K562 (cell line): ENCODE results near the gene EIF2S1. TPM values are rescaled to one million over a fixed set of nuclear protein-coding genes. Genes with fewer than 3 reads are reported as not detected.

Source experiments
- NONO ChIP-seq, 2 experiments: fragments of 200-400 bp in 1 of 2; fragments of 450-650 bp in 1 of 2; formaldehyde crosslinking in 1 of 2; IDR thresholded peaks; 2 replicates each; pipeline ENCODE4 v1.6.1; 2017; ENCODE audit warnings: low read depth in 2 of 2, mild to moderate bottlenecking in 2 of 2, moderate library complexity in 2 of 2, low read length in 1 of 2
- RAD21 ChIP-seq, 2 experiments: fragments of 250-450 bp in 1 of 2; fragments of 450-650 bp in 1 of 2; sonication (Bioruptor Pico) in 1 of 2; formaldehyde crosslinking in 1 of 2; IDR thresholded peaks in 1 of 2; conservative IDR thresholded peaks in 1 of 2; 2 replicates each; pipeline versions ENCODE4 v1.4.0 to v1.8.0; 2020 to 2022; ENCODE audit warnings: mild to moderate bottlenecking in 2 of 2, moderate library complexity in 1 of 2
- RNF2 ChIP-seq: sonication (generic); IDR thresholded peaks from 2 replicates; pipeline ENCODE4 v1.6.1; 2016
- SMAD2 ChIP-seq: fragments of 150-350 bp; IDR thresholded peaks from 2 replicates; pipeline ENCODE4 v1.6.1; 2014; ENCODE audit warnings: low read depth, mild to moderate bottlenecking, low read length
- polyA plus RNA-seq, 8 experiments: library from polyadenylated mRNA; depleted of rRNA in 4 of 8; stranded (reverse) in 5 of 8; unstranded in 3 of 8; fragments of >200 nt; fragmentation: Nextera tagmentation in 2 of 8; fragmentation: Illumina TruSeq in 1 of 8; extraction: Ambion mirVana in 2 of 8; extraction: Trizol in 1 of 8; gene quantifications; 2 replicates each; pipeline versions ENCODE4 v1.2.1 to v1.2.3, GENCODE V29; 2011 to 2014; ENCODE audit warnings: inconsistent platforms in 1 of 8, missing spikeins in 1 of 8
- total RNA-seq, 7 experiments: library from RNA; depleted of rRNA in 6 of 7; stranded (reverse); fragments of >200 nt in 6 of 7; fragmentation: Illumina TruSeq in 2 of 7; extraction: Trizol in 2 of 7; gene quantifications; 2 replicates each; pipeline versions ENCODE4 v1.2.1 to v1.2.3, GENCODE V29; 2011 to 2021; ENCODE audit warnings: low replicate concordance in 1 of 7
- TF ChIP-seq, protein P1 (sequence below): fragments of 200-800 bp; sonication (Bioruptor generic); IDR thresholded peaks from 2 replicates; pipeline ENCODE4 v1.6.1; 2016; ENCODE audit warnings: missing genetic modification characterization, missing compliant biosample characterization
- TF ChIP-seq, protein P2 (sequence below), 3 experiments: IDR thresholded peaks in 2 of 3; conservative IDR thresholded peaks in 1 of 3; 2 replicates each; pipeline ENCODE4 v1.5.1; 2011 to 2012; ENCODE audit warnings: low read length in 3 of 3, mild to moderate bottlenecking in 3 of 3, control low read depth in 2 of 3, improper control_type of control experiment in 1 of 3, inconsistent platforms in 1 of 3, low read depth in 1 of 3, mixed read lengths in 1 of 3, moderate library complexity in 1 of 3; ENCODE audit not compliant: insufficient read depth in 2 of 3
- TF ChIP-seq, protein P3 (sequence below): fragments of 450-650 bp; IDR thresholded peaks from 2 replicates; pipeline ENCODE4 v1.6.1; 2018; ENCODE audit warnings: mild to moderate bottlenecking, low read depth; ENCODE audit not compliant: partially characterized antibody

EIF2S1 gene
- total and polyA plus RNA-seq, 9 of the 15 experiments (the other 6 are each of a cell fraction or from before 2014, with no cell fraction given), result 216 to 1,018 (median 332) TPM

DNA sequence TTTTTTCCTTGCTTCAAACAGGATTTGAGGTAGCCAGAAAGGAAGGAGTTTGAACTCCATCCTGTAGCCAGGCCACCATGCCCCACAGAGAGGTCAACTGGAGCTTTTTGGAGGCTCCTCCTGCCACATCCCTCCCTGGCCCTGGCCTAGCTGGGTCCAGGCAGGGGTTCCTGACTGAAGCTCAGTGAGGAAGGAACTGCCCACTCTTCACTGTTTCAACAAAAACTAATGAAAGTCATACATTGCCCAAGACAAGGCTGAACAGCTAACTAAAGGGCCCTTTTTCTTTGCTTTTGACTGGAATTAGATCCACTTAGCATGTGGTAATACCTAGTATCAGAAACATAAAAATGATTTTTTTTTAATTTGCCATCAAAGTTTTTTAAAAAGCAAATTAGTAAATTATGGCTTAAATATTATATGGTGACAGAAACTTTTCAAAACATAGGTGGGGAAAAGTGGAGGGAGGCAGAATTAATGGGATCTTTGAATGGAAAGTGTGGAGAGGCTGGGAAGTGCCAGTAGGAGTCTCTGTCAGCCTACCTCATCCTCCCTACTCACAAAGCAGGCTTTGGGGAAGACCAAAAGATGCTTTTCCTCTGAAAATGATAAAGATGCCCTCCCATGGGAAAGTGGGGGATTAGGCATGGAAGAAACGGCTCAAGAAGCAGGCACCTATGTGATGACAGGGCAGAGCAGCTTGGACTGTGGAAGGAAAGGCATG is 29.8 kb downstream of the EIF2S1 start (continued):
- TF ChIP-seq, protein P1, sequence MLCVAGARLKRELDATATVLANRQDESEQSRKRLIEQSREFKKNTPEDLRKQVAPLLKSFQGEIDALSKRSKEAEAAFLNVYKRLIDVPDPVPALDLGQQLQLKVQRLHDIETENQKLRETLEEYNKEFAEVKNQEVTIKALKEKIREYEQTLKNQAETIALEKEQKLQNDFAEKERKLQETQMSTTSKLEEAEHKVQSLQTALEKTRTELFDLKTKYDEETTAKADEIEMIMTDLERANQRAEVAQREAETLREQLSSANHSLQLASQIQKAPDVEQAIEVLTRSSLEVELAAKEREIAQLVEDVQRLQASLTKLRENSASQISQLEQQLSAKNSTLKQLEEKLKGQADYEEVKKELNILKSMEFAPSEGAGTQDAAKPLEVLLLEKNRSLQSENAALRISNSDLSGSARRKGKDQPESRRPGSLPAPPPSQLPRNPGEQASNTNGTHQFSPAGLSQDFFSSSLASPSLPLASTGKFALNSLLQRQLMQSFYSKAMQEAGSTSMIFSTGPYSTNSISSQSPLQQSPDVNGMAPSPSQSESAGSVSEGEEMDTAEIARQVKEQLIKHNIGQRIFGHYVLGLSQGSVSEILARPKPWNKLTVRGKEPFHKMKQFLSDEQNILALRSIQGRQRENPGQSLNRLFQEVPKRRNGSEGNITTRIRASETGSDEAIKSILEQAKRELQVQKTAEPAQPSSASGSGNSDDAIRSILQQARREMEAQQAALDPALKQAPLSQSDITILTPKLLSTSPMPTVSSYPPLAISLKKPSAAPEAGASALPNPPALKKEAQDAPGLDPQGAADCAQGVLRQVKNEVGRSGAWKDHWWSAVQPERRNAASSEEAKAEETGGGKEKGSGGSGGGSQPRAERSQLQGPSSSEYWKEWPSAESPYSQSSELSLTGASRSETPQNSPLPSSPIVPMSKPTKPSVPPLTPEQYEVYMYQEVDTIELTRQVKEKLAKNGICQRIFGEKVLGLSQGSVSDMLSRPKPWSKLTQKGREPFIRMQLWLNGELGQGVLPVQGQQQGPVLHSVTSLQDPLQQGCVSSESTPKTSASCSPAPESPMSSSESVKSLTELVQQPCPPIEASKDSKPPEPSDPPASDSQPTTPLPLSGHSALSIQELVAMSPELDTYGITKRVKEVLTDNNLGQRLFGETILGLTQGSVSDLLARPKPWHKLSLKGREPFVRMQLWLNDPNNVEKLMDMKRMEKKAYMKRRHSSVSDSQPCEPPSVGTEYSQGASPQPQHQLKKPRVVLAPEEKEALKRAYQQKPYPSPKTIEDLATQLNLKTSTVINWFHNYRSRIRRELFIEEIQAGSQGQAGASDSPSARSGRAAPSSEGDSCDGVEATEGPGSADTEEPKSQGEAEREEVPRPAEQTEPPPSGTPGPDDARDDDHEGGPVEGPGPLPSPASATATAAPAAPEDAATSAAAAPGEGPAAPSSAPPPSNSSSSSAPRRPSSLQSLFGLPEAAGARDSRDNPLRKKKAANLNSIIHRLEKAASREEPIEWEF (CRISPR knock-in tag), result no peak
- TF ChIP-seq SMAD2, result no peak
- no peak for TF ChIP-seq NONO (IDR thresholded peaks at IDR 0.05; ENCODE audit: low read depth in 2 of 2, low read length in 1 of 2)
- TF ChIP-seq RAD21 (CRISPR knock-in tag; conservative IDR thresholded peaks at IDR 0.05 in 1 of 2, IDR thresholded peaks at IDR 0.05 in 1 of 2), result peak; percentile 5 to 46; a peak in 2 of 4 replicates
- TF ChIP-seq, protein P2, sequence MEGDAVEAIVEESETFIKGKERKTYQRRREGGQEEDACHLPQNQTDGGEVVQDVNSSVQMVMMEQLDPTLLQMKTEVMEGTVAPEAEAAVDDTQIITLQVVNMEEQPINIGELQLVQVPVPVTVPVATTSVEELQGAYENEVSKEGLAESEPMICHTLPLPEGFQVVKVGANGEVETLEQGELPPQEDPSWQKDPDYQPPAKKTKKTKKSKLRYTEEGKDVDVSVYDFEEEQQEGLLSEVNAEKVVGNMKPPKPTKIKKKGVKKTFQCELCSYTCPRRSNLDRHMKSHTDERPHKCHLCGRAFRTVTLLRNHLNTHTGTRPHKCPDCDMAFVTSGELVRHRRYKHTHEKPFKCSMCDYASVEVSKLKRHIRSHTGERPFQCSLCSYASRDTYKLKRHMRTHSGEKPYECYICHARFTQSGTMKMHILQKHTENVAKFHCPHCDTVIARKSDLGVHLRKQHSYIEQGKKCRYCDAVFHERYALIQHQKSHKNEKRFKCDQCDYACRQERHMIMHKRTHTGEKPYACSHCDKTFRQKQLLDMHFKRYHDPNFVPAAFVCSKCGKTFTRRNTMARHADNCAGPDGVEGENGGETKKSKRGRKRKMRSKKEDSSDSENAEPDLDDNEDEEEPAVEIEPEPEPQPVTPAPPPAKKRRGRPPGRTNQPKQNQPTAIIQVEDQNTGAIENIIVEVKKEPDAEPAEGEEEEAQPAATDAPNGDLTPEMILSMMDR (IDR thresholded peaks at IDR 0.05 in 2 of 3, conservative IDR thresholded peaks at IDR 0.05 in 1 of 3; ENCODE audit: insufficient read depth in 2 of 3, low read depth in 1 of 3, low read length in 3 of 3), result peak in 2 of 3 experiments; percentile 14 to 41; a peak in 2 of 6 replicates
- TF ChIP-seq, protein P3, sequence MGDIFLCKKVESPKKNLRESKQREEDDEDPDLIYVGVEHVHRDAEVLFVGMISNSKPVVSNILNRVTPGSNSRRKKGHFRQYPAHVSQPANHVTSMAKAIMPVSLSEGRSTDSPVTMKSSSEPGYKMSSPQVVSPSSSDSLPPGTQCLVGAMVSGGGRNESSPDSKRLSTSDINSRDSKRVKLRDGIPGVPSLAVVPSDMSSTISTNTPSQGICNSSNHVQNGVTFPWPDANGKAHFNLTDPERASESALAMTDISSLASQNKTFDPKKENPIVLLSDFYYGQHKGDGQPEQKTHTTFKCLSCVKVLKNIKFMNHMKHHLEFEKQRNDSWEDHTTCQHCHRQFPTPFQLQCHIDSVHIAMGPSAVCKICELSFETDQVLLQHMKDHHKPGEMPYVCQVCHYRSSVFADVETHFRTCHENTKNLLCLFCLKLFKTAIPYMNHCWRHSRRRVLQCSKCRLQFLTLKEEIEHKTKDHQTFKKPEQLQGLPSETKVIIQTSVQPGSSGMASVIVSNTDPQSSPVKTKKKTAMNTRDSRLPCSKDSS, result no peak
- TF ChIP-seq RNF2, result no peak
